ENCODE results near the gene BORCS6. TPM values are rescaled to one million over a fixed set of nuclear protein-coding genes. Genes with fewer than 3 reads are reported as not detected.

BORCS6 gene
- total and polyA plus RNA-seq, 3 experiments from 2014 or later = 8.1 to 30.0 (median 8.8) TPM

GRCh38 chr17:8226536-8227237 is 36.7 kb upstream of the BORCS6 start:
- Mint-ChIP-seq H3K4me1 (peaks cover 58 to 67% (median 58%) of the 10 kb centered on the region in 3 donors), H3K27me3 (peaks cover 0 to 22% of the 10 kb centered on the region in 2 donors), H3K4me3 (peak overlapping the region; percentile 13 to 83 (median 49)), H3K9me3 (peaks cover 0 to 8% (median 8%) of the 10 kb centered on the region in 5 donors), H3K27ac (peak overlapping the region; percentile 71 to 100 (median 83)), H3K36me3 (peaks cover 15 to 69% (median 34%) of the 10 kb centered on the region in 3 donors)
- Histone ChIP-seq H3K9me3 (ENCODE audit: low read length) (no peaks in the 10 kb centered on the region), H3K27ac (ENCODE audit: low read depth, low read length) (peak overlapping the region; percentile 58), H3K36me3 (ENCODE audit: insufficient read depth, low read length) (peaks cover 46% of the 10 kb centered on the region), H3K4me1 (ENCODE audit: insufficient read depth, low read length) (peaks cover 37% of the 10 kb centered on the region), H3K4me3 (ENCODE audit: low read length) (peak overlapping the region; percentile 40), H3K27me3 (ENCODE audit: insufficient read depth, low read length, poor library complexity, severe bottlenecking) (no peaks in the 10 kb centered on the region)
- CTCF ChIA-PET = interaction anchor here (1.3 to 2.0 kb wide), 4 partner anchors 11 to 107 kb away, joined by 3 to 7 read pairs (median 6); partner anchors contain the start of gene SLC25A35
- peak in 2 of 5 donors; percentile 21 to 50 for DNase-seq
- POLR2A ChIA-PET = interaction anchor here (0.5 to 8.4 kb wide), 4 partner anchors 11 to 523 kb away, joined by 4 to 149 read pairs (median 5); partner anchors contain the start of genes CTC1 and PFAS

GRCh38 chr17:8225813-8226535 is 36.0 kb upstream of the BORCS6 start:
- H3K27ac Mint-ChIP-seq = peak overlapping the region; percentile 67 to 100 (median 83)
- peak overlapping the region; percentile 58 for H3K27ac ChIP-seq (ENCODE audit: low read depth, low read length)
- H3K4me3 ChIP-seq (ENCODE audit: low read length) = peak overlapping the region; percentile 40
- POLR2A ChIA-PET = interaction anchor here (0.7 to 8.4 kb wide), 4 partner anchors 11 to 87 kb away, joined by 4 to 149 read pairs (median 11); partner anchors contain the start of genes CTC1, PFAS and SLC25A35
- peak overlapping the region; percentile 13 to 83 (median 49) for H3K4me3 Mint-ChIP-seq
- H3K9me3 Mint-ChIP-seq = peaks cover 0 to 13% (median 8%) of the 10 kb centered on the region in 5 donors
- peaks cover 39% of the 10 kb centered on the region for H3K36me3 ChIP-seq (ENCODE audit: insufficient read depth, low read length)
- DNase-seq = peak; percentile 34 to 78 (median 72)
- no peaks in the 10 kb centered on the region for H3K9me3 ChIP-seq (ENCODE audit: low read length)
- H3K36me3 Mint-ChIP-seq = peaks cover 15 to 68% (median 27%) of the 10 kb centered on the region in 3 donors
- peaks cover 37% of the 10 kb centered on the region for H3K4me1 ChIP-seq (ENCODE audit: insufficient read depth, low read length)
- CTCF ChIA-PET = interaction anchor here (0.7 to 5.6 kb wide), 6 partner anchors 11 to 75 kb away, joined by 3 to 51 read pairs (median 6); partner anchors contain the start of genes BORCS6, CTC1, PFAS and SLC25A35
- H3K4me1 Mint-ChIP-seq = peaks cover 60 to 71% (median 61%) of the 10 kb centered on the region in 3 donors
- no peaks in the 10 kb centered on the region for H3K27me3 ChIP-seq (ENCODE audit: insufficient read depth, low read length, poor library complexity, severe bottlenecking)
- H3K27me3 Mint-ChIP-seq = peaks cover 0 to 28% of the 10 kb centered on the region in 2 donors

DNA sequence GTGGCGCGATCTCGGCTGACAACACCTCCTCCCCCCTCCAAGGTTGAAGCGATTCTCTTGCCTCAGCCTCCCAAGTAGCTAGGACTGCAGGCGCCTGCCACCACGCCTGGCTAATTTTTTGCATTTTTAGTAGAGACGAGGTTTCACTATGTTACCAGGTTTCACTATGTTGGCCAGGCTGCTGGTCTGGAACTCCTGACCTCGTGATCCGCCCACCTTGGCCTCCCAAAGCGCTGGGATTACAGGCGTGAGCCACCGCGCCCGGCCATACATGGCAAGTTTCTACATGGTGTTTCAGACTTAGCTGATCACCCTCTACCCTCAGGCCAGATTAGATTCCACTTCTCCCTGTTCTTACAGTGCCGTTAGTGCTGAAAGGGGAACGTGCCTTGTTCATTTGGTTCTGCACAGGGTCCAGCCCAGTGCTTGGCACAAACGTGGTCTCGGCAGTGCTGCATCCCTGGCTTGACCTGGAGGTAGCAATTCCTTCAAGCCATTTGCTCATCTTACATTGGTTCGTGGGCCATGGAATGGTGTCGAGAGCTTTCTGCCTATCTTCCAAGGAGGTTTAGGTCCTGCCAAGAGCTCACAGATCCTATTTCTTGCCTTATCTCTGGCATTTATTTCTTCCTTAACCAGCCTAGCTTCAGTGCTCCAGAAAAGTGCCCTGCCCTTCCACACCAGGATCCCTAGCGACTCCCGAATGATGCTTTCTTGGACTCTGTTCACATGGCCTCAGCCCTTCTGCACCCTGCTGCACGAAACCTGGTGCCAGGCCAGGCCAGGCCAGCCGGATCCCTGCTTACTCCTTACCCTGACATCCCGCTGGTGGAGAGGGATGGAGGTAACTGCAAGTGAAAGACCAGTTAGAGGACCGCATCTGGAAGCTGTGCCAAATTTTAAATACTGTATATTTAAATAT is 35.2 kb upstream of the BORCS6 start:
- H3K9me3 ChIP-seq (ENCODE audit: low read length) = no peaks in the 10 kb centered on the region
- DNase-seq = peak in 1 of 5 donors; percentile 8
- peak overlapping the region in 7 of 8 donors; percentile 79 to 100 (median 90) for H3K27ac Mint-ChIP-seq
- H3K27me3 ChIP-seq (ENCODE audit: insufficient read depth, low read length, poor library complexity, severe bottlenecking) = no peaks in the 10 kb centered on the region
- peaks cover 12 to 64% (median 22%) of the 10 kb centered on the region in 3 donors for H3K36me3 Mint-ChIP-seq
- H3K4me3 Mint-ChIP-seq = peak overlapping the region; percentile 28 to 97 (median 64)
- H3K27me3 Mint-ChIP-seq = peaks cover 0 to 31% of the 10 kb centered on the region in 2 donors
- H3K9me3 Mint-ChIP-seq = peaks cover 0 to 17% (median 8%) of the 10 kb centered on the region in 5 donors
- H3K4me1 Mint-ChIP-seq = peaks cover 63 to 79% (median 68%) of the 10 kb centered on the region in 3 donors
- peaks cover 30% of the 10 kb centered on the region for H3K36me3 ChIP-seq (ENCODE audit: insufficient read depth, low read length)
- ChIA-PET POLR2A (interaction anchor here (0.7 to 8.4 kb wide), 7 partner anchors 15 to 86 kb away, joined by 3 to 149 read pairs (median 6); partner anchors contain the start of genes AURKB, CTC1, PFAS and RANGRF), CTCF (interaction anchor here (0.7 to 5.6 kb wide), 8 partner anchors 12 to 93 kb away, joined by 3 to 63 read pairs (median 5); partner anchors contain the start of genes BORCS6, CTC1, PFAS and SLC25A35)
- no peak overlapping the region for H3K4me3 ChIP-seq (ENCODE audit: low read length)
- no peak overlapping the region for H3K27ac ChIP-seq (ENCODE audit: low read depth, low read length)
- H3K4me1 ChIP-seq (ENCODE audit: insufficient read depth, low read length) = peaks cover 38% of the 10 kb centered on the region

DNA sequence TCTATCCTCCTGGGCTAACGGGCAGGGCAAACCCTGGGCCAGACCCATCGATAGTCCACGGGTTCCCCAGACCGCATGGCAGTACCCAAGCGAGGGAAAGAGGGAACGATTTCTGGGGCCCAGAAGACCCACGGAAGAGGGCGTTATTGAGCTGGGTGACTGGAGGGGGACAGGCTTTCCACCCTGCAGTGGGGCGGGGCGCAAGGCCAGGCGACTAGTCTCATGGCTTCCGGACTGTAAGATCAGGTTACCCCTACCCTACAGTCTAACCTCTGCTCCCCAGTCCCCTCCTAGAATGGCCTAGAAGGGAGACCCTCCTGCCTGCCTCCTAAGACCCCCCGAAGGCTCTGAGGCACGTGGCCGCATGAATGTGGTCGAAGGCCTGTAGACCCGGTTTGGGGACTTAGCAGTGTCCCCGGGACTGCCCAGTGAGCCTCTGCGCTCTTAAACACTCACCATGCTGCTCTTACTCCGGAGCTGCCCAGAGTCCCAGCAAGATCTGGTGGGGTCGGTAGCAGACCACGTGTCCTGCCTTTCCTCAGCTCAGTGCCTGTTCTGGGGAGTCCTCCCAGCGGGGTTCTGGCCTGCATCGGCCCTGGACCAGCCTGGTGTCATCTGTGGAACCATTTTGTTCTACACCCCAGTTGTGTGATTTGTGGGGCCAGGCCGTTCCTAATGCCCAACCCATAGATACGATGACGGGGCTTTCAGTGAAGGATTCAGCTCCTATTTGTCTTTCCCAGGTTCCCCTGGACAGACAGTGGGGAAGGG is 33.6 kb upstream of the BORCS6 start:
- Histone ChIP-seq H3K4me3 (ENCODE audit: low read length) (peak overlapping the region; percentile 98), H3K27me3 (ENCODE audit: insufficient read depth, low read length, poor library complexity, severe bottlenecking) (no peaks in the 10 kb centered on the region), H3K9me3 (ENCODE audit: low read length) (no peaks in the 10 kb centered on the region), H3K27ac (ENCODE audit: low read depth, low read length) (peak overlapping the region; percentile 86), H3K36me3 (ENCODE audit: insufficient read depth, low read length) (peaks cover 18% of the 10 kb centered on the region), H3K4me1 (ENCODE audit: insufficient read depth, low read length) (peaks cover 41% of the 10 kb centered on the region)
- peaks cover 0 to 31% of the 10 kb centered on the region in 2 donors for H3K27me3 Mint-ChIP-seq
- peaks cover 5 to 53% (median 9%) of the 10 kb centered on the region in 3 donors for H3K36me3 Mint-ChIP-seq
- DNase-seq = peak in 3 of 5 donors; percentile 20 to 70 (median 37)
- H3K4me1 Mint-ChIP-seq = peaks cover 60 to 78% (median 73%) of the 10 kb centered on the region in 3 donors
- H3K9me3 Mint-ChIP-seq = peaks cover 0 to 17% (median 8%) of the 10 kb centered on the region in 5 donors
- ChIA-PET POLR2A (interaction anchor here (0.6 to 8.4 kb wide), 11 partner anchors 13 to 104 kb away, joined by 3 to 149 read pairs (median 17); partner anchors contain the start of genes ALOXE3, AURKB, BORCS6 and CTC1), CTCF (interaction anchor here (1.0 to 5.6 kb wide), 14 partner anchors 14 to 104 kb away, joined by 3 to 63 read pairs (median 12); partner anchors contain the start of genes BORCS6, CTC1, PFAS and RANGRF)
- H3K4me3 Mint-ChIP-seq = peak overlapping the region; percentile 86 to 98 (median 97)
- H3K27ac Mint-ChIP-seq = peak overlapping the region; percentile 94 to 100 (median 96)

DNA sequence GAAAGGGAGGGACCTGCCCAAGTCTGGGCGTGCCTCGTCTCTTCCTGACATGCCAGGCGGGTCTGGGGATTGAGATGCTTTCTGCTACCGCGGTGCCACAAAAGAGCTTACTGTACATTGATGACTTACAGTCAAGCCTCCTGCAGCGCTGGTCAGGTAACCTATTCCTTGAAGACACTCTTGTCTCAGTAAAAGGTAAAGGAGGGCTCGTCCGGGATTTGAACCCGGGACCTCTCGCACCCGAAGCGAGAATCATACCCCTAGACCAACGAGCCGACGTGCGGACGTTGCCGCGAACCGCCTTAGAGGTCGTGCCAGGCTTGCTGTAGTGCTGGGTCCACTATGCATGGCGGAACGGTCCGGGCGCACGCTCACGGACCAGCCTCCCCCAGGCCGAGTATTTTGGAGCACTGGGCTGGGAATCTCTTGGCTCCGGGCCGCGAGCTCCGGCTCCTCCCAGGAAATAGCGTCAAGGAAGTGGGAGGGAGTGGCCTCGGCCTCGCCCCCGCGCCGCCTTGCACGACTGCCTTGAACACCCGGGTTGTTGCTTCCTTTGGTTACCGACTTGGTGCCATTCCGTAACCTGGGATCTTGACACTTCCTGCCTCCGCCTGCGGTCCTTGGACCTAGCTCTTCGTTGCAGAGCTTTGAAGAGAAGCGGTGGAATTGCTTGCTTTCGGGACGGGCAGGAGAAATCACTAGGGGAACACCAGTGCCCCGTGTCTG is 32.8 kb upstream of the BORCS6 start:
- ChIA-PET POLR2A (interaction anchor here (0.6 to 8.4 kb wide), 15 partner anchors 12 to 103 kb away, joined by 3 to 149 read pairs (median 16); partner anchors contain the start of genes ALOXE3, AURKB, BORCS6 and CTC1), CTCF (interaction anchor here (1.2 to 5.6 kb wide), 16 partner anchors 10 to 129 kb away, joined by 3 to 63 read pairs (median 11); partner anchors contain the start of genes AURKB, BORCS6, CTC1 and PFAS)
- Mint-ChIP-seq H3K9me3 (peaks cover 0 to 17% (median 8%) of the 10 kb centered on the region in 5 donors), H3K4me3 (peak overlapping the region; percentile 86 to 98 (median 97)), H3K27ac (peak overlapping the region; percentile 94 to 100 (median 96)), H3K36me3 (peaks cover 7 to 50% (median 10%) of the 10 kb centered on the region in 3 donors), H3K27me3 (peaks cover 0 to 31% of the 10 kb centered on the region in 2 donors), H3K4me1 (peaks cover 64 to 83% (median 79%) of the 10 kb centered on the region in 3 donors)
- peak; percentile 80 to 92 (median 87) for DNase-seq
- Histone ChIP-seq H3K4me3 (ENCODE audit: low read length) (peak overlapping the region; percentile 98), H3K27ac (ENCODE audit: low read depth, low read length) (peak overlapping the region; percentile 86), H3K4me1 (ENCODE audit: insufficient read depth, low read length) (peaks cover 41% of the 10 kb centered on the region), H3K36me3 (ENCODE audit: insufficient read depth, low read length) (peaks cover 10% of the 10 kb centered on the region), H3K27me3 (ENCODE audit: insufficient read depth, low read length, poor library complexity, severe bottlenecking) (no peaks in the 10 kb centered on the region), H3K9me3 (ENCODE audit: low read length) (no peaks in the 10 kb centered on the region)

DNA sequence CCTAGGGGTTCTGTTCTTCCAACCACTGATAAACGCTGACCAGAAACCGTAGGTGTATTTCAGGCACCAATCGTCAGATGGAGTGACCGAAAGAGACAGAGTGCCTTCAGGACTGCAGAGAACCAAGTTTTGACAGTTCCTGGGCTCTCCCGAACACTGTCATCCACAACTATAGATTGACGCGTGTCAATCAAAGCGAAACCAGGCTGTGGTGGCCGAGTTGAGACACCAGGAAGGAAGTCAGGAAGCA is 32.3 kb upstream of the BORCS6 start:
- H3K27ac Mint-ChIP-seq = peak overlapping the region; percentile 94 to 100 (median 96)
- Histone ChIP-seq H3K27ac (ENCODE audit: low read depth, low read length) (peak overlapping the region; percentile 86), H3K27me3 (ENCODE audit: insufficient read depth, low read length, poor library complexity, severe bottlenecking) (no peaks in the 10 kb centered on the region), H3K4me3 (ENCODE audit: low read length) (peak overlapping the region; percentile 98), H3K4me1 (ENCODE audit: insufficient read depth, low read length) (peaks cover 40% of the 10 kb centered on the region), H3K9me3 (ENCODE audit: low read length) (no peaks in the 10 kb centered on the region), H3K36me3 (ENCODE audit: insufficient read depth, low read length) (peaks cover 6% of the 10 kb centered on the region)
- H3K36me3 Mint-ChIP-seq = peaks cover 3 to 45% (median 5%) of the 10 kb centered on the region in 3 donors
- POLR2A ChIA-PET = interaction anchor here (0.7 to 8.4 kb wide), 15 partner anchors 11 to 103 kb away, joined by 3 to 149 read pairs (median 17); partner anchors contain the start of genes ALOXE3, AURKB, BORCS6 and CTC1
- H3K4me3 Mint-ChIP-seq = peak overlapping the region; percentile 86 to 98 (median 97)
- DNase-seq = peak in 1 of 5 donors; percentile 78
- H3K9me3 Mint-ChIP-seq = peaks cover 0 to 17% (median 8%) of the 10 kb centered on the region in 5 donors
- H3K27me3 Mint-ChIP-seq = peaks cover 0 to 28% of the 10 kb centered on the region in 2 donors
- CTCF ChIA-PET = interaction anchor here (1.2 to 5.6 kb wide), 19 partner anchors 9 to 143 kb away, joined by 3 to 63 read pairs (median 11); partner anchors contain the start of genes AURKB, BORCS6, CTC1 and PFAS
- H3K4me1 Mint-ChIP-seq = peaks cover 61 to 78% (median 75%) of the 10 kb centered on the region in 3 donors

Data from CD8-positive, alpha-beta memory T cell (primary cell).